NCI-H2196 (cell line): ENCODE results near the gene SNRPD1.
A peak's percentile ranks its signal among the peaks of the same experiment; 100 is the strongest.
"Not testable (repeated sequence)": the region's sequence is repeated elsewhere in the genome, so short reads cannot be mapped to it uniquely, and the experiment has no call there.

Source experiments
- DNase-seq: peaks from one replicate; lab custom pipeline; 2025; ENCODE audit not compliant: unreplicated experiment; lab: John Stamatoyannopoulos, UW

The SNRPD1 gene

DNA sequence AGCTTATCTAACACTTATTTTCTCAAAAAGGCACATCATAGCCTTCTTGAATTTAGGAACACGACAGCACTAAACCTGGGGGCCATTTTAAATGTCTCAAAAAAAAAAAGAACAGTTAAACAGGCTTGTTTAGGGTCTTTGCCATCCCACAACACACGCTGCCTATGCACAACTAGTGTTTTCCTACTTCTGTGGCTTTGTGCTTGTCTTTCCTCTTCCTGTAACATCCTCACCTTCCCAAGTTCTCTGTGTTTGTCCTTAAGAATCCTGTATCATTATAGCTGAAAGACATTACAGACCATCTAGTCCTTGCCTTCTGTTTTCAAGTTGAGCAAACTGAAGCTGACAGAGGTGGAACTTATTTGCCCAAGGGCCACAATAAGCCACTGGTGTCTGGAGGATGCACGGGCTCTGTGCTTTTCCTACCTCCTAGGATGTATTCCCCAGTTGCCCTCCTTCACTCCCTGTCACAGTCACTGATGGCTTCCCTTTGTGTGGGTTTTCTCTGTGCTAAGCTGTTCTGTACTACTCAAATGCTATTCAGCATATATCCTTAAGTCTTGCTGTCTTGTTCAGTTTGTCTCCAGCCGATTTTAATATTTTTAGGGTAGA, 22.6 kb downstream of the SNRPD1 start:
- DNase-seq = no peak

DNA sequence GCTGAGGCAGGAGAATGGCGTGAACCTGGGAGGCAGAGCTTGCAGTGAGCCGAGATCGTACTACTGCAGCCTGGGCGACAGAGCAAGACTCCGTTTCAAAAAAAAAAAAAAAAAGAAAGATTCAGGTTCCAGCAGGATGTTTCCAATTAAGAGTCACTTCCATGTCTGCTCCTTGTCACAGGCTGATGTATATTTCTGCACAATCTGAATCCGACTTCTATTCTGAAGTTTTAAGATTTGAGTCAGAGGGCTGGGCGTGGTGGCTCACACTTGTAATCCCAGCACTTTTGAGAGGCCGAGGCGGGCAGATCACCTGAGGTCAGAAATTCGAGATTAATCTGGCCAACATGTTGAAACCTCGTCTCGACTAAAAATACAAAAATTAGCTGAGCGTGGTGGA, 24.7 kb downstream of the SNRPD1 start:
- DNase-seq = no peak

DNA sequence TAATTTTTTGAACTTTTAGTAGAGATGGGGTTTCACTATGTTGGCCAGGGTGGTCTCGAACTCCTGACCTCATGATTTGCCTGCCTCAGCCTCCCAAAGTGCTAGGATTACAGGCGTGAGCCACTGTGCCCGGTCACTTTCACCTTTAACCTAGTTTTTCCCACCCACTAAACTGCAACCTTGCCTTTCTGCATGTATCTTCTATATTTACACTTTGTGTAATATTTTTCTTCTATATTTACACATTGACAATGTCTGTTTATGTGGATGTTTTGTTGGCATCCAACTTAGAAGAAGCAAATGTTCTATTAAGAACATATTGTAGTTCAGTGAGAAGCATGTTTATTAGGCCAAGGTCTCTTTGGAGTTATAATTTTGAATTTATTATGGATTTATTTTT, 26.7 kb downstream of the SNRPD1 start:
- no peak for DNase-seq

DNA sequence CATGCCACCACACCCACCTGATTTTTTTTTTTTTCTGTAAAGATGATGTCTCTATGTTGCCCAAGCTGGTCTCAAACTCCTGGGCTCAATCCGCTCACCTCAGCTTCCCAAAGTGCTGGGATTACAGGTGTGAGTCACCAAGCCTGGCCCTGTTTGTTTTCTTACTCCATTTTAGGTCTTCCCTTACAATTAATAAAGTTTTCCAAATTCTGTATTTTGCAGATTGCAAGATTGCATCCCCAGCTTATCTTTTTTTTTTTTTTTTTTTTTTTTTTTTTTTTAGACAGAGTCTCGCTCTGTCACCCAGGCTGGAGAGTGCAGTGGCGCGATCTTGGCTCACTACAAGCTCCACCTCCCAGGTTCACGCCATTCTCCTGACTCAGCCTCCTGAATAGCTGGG, 28.3 kb downstream of the SNRPD1 start:
- DNase-seq = not testable (repeated sequence)

DNA sequence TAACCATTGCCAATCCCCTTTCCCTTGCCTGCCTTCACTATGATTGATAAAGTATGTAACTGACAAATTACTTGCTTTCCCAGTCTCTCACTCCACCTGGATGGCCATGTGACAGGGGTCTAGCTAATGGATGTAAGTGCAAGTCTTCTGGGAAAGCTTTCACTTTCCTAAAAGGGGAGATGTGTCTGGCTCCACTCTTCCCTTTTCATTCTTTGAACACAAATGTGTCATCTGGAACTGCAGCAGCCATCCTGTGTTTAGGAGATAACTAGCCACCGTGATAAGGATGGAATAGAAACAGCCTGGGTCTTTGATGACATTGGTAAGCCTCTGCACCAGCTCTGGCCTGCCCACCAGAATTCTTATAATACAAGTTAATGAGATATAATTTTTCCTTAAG, 38.2 kb downstream of the SNRPD1 start:
- no peak for DNase-seq

DNA sequence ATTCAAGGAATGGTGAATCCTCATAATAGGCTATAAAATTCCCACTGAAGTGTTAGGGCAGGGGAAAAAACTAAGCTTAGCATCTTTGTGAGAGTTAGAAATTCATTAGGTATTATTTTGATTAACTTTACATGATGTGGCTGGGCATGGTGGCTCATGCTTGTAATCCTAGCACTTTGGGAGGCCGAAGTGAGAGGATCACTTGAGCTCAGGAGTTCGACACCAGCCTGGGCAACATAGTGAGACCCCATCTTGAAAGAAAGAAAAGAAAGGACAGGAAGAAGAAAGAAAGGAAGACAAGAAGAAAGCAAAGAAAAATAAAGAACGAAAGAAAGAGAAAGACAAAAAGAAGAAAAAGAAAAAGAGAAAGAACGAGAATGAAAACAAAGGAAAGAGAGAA, 40.0 kb downstream of the SNRPD1 start:
- no peak for DNase-seq

DNA sequence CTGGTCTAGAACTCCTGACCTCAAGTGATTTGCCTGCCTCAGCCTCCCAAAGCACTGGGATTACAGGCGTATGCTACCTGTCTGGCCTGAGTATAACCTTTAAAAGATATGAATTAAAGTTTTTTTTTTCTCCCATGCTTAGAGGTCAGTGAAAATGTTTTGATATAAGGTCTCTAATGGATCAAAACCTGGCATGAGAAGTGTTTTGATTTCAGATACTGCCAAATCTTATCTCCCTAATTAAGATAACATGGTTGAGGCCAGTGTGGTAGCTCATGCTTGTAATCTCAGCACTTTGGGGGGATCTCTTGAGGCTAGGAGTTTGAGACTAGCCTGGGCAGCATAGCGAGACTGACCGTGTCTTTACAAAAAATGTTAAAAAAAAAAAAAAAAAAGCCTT, 41.2 kb downstream of the SNRPD1 start:
- DNase-seq = no peak

DNA sequence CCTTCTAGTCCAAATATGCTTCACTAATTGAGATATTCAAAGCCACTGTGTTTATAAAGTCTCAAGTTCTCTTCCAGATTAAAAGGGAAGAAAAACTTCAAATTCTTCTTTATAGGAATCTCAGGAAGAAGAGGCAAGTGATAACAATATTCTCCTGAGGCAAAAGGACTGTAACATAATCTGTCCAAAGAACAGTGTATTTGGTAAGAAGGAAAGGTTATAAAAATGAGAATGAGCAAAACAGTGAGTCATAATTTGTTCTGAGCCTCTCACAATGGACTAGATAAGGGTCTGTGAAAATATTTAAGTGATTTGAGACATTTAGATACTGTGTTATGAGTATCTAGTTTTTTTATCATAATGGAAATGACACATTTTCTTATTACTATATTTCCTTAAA, 44.3 kb downstream of the SNRPD1 start:
- no peak for DNase-seq

DNA sequence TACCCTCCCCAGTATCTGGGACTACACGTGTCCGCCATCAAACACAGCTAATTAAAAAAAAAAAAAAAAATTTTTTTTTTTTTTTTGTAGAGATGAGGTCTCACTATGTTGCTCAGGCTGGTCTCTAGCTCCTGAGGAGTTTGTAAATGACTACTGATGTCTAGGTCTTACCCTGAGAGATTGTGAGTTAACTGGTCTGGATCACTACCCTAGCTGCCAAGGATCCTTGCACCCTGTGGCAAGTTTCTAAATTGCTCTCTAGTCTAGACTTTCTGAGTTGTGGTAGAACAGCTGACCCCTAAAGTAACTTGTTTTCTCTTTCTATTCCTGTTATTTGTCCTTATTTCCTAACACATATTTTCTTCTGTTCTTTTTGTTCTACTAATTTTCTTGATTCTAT, 48.0 kb downstream of the SNRPD1 start:
- no peak for DNase-seq

DNA sequence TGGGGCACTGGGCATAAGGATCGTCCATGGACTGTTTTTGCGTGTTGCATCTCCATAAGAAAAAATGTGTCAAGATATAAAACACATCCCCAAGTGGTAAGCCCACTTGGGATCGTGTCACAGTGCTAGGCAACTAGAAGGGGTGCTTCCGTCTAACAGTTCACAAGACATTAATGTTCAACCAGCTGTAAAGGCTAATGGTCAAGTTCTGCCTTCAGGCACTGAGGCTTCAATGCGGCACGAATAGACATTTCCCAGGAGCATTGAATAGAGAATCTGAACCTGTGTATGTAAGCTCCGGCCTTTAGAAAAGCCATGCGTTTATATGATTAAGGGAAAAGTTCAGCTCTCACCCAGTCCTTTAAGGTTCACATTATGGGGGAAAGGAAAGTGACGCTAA, 50.5 kb downstream of the SNRPD1 start:
- DNase-seq = no peak

DNA sequence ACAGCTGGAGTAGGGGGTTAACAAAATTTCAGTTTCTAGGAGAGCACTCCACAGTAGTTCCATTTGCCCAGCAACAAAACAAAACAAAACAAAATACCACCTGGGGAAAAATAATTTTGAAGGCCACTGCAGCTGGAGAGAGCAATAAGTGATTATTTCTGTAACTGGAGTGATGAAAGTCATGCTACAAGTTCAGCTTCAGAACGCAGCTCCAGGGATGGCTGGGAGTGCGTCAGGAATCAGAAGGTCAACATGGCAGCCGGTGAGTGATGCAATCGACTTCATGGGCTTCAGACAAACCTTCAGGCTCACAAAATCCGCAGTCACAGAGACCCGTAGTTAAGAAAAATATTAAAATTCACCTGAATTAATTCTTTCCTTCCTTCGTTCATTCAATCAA, 51.5 kb downstream of the SNRPD1 start:
- no peak for DNase-seq

DNA sequence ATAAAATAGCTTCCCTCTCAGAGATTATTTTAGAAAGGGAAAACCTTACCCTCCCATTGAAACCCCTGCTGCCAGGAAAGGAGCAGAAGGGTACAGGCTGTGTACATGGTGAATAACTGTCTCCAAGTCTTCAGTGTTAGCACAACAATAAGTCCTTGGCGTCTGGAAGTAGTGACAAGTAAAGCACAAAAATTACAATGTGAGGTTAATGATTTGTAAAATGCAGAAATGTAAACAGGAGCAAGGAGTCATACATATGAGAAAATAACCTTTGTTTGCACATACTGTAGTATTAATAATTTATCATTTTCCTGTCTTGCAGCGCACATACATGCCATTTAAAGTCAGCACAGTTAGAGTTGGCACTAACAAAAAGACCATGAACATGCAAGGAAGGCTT, 52.0 kb downstream of the SNRPD1 start:
- no peak for DNase-seq

DNA sequence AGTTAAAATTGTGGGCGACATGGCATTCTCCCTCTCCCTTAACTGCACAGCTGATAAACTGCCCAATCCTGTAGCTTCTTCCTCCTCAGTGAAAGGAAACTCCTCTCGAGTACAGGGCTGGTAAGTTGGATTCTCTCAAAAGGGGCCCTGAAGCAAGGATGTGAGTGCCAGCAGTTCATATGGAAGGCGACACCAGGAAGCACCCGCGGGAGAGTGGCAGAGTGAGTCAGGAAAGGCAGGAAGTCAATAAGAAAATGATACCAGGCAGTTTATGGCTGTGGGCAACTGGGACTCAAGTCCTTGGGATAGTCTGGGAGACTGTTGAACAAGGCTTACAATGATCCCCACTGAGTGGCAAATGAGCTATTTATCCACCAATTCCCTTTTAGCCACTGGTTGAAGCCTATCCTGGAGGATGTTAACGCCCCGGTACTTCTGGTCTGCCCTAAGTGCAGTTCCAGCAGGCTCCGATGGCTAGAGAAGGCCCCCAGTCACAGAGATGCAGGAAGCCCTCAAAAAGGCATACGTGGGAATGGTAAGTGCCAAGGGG, 57.7 kb downstream of the SNRPD1 start:
- peak; percentile 58 for DNase-seq

DNA sequence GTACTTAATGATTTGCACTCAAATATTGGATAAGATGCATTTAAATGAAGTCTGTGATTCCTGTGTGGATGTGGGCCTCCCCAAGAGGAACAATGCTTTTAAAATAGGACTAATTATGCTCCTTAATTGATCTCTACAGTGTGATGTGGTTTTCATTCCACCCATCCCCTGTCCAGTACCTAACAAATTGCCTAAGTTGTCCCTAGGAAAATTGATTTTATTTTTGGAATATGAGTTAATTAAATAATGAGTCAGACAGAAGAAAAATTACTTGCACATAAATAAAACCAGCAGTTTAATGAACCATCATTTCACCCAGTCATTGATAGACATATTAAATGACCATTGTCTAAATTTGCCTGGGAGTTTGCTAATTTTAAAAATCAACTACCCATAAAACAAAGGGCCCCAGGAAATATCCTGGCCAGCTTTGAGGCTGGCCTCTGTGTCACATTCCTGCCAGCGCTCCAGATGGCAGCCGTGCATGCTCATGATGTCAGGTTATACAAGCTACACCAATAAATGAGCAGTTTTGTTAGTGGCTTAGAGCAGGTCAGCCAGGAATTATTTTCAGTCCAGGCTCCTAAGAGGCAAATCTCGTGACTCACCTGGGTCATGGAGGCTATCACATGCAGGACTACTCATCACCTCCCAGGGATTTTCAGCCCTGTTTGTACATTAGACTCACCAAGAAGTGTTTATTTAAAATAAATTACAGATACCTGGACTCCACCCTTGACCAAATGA, 60.6 kb downstream of the SNRPD1 start:
- peak; percentile 73 for DNase-seq

DNA sequence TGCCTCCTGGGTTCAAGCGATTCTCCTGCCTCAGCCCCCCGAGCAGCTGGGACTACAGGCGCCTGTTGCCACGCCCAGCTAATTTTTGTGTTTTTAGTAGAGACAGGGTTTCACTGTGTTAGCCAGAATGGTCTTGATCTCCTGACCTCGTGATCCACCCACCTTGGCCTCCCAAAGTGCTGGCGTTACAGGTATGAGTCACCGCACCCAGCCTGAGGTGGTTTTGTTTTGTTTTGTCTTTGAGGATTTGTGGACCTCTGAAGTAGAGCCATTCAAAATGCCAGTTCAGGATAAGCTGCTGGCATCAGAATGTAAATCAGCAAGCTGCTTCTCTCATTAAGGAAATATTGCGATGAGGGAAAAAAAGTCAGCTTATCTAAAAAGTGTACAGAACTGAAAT, 63.2 kb downstream of the SNRPD1 start:
- peak; percentile 19 for DNase-seq

DNA sequence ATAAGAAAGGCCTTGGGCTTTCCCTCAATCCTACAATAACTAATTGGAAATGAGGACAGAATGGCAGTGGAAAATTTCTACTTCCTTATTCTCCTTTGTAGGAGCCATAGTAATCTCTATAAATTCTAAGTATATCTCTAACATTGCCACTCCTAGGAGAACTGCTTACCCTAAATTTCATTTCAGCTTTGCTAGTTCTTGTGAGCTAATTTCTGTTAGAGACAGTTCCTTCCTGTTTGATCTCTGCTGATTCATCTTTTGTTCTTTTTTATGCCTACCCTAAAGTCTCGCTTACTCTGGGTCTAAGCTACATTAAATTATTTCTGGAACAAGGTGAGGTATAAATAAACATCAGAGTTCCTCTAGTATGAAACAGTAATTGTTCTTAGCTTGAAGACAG, 66.7 kb downstream of the SNRPD1 start:
- no peak for DNase-seq

DNA sequence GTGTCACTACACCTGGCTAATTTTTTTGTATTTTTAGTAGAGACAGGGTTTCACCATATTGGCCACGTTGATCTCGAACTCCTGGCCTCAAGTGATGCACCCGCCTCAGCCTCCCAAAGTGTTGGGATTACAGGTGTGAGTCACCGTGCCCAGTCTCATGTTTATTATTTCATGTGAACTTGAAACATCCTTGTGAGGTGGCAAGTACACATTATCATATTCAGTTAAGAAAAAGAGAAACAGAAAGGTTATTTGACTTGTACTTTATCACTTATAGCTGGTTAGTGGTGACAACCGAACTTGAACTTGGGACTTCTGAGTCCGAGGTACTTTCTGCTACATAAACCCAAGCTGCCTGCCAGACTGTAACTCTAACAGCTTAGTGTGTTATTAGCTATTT, 68.0 kb downstream of the SNRPD1 start:
- no peak for DNase-seq

DNA sequence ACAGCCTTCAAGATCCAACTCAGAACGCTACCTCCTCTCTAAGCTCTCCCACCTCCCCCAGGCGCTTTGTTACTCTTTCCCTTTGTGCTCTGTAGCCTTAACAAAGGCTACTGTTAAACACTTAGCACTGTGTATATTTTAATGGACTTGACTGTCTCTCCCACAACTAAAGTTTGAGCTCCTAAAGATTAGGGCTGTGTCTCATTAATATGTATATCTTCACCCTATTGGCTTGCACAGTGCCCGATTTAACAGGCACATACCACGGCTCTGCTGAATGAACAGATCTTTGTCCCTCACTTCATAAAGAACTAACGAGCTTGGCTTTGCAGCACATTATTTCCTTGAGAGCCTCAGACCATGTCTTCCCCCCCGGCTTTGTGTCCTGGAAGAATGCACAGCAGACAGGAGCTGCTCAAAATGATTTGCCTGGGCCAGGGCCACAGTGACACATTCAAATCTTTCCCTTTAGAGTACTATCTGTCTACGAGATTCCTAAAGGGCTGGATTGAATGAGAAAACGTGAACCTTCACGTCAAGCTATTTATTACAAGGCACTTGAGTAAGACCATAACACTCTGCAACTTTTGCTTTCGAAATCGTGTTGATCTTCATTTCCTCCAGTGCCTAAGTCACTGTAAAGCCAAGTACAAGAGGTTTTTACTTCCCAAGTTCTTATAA, 70.4 kb downstream of the SNRPD1 start:
- DNase-seq = no peak
